ENCODE results near the gene EPB41L3.
"Not testable (repeated sequence)": the region's sequence is repeated elsewhere in the genome, so short reads cannot be mapped to it uniquely, and the experiment has no call there.

Gene EPB41L3

DNA sequence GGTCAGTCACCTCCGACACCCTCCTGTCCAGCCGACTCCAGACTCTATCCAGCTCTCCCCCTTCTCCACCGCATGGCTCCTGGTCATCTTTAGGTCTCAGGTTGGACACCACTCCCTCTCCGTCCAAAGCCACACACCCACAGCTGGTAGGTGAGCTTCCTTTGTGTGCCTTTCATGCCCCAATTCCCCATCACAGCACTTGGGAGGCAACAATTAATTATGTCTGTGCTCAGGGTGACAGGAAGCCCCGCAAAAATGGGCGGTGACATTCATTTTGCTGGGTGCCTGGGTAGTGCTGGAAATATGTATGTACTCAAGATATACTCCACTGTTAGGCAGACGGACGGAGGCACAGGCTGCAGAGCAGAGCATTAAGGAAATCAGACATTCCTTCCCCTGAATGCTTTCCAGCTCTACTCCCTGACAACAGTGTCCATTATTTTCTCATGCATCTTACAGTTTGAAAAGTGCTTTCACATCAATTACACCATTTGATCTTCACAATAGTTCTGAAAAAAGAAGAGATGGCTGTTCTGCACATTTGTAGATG, 13.1 kb downstream of the EPB41L3 start:
- DNase-seq, result no peak

DNA sequence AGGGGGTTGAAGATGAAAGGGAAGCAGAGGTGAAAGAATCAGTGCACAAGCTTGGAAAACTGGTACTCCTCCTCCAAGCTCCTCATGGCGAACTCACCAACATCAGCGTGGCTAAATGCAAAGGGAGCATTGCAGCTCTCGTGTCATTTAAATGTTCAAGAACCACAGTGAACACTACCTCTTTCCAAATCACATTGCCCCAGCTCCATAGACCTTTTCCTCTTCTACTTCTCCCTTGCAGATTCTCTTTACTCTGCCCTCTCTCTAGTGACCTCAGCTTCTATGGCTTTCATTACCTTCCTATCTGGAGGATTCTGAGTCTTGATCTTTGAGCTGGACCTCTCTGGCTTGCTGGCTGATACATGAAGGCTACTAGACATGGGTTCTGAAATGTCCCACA, 14.3 kb downstream of the EPB41L3 start:
- DNase-seq, result no peak

DNA sequence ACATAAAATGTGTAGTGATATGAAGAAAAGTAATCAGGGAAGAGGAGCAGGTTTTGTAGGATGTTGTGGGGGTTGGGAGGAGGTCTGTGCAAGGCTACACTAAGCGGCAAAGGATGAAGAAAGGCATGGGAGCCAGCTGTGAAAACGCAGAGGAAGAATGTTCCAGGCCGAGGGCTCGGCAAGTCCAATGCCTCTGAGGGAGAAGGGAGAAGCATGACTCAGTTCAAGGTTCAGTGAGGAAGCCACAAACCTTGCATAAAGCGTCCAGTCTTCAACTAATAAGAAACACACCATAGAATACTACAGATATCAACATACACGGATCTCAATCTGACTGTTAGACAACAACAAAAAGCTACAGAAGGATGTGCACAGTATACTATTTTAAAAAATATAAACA, 16.2 kb downstream of the EPB41L3 start:
- no peak for DNase-seq

DNA sequence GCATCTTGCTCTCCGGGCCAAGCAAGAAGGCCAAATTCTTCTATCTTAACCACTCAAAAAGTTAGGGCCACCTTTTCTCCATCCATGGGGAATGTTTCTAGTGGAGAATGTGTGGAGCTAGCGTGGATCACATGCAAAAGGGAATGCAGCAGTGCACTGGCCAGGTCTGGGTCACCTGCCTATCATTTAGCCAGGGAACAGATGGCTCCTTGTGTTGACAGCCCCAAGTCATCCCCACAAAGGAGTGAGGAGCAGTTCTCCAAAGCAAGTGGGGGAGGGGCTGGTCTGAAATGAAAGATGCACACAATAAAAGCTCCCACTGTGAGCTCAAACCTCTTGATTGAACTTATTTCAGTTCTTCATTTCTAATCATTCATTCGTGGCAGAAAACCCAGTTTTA, 19.1 kb downstream of the EPB41L3 start:
- no peak for DNase-seq

DNA sequence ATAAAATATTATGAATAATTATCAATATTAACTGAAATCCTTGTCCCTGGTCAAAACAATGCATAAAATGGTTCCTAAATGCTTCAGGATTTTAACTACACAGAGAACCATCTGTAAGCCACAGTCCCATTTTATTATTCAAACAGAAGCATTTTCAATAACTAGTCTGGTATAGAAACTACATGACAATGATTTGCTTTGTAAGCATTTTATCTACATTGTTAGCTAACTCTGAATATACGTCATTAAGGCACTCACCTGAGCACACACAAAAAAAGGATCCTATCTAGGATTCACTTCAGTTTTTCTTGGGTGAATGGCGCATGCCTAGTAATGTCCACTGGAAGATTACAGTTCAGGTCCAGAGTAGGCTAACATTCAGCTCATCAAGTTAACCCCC, 22.8 kb downstream of the EPB41L3 start:
- DNase-seq, result no peak

DNA sequence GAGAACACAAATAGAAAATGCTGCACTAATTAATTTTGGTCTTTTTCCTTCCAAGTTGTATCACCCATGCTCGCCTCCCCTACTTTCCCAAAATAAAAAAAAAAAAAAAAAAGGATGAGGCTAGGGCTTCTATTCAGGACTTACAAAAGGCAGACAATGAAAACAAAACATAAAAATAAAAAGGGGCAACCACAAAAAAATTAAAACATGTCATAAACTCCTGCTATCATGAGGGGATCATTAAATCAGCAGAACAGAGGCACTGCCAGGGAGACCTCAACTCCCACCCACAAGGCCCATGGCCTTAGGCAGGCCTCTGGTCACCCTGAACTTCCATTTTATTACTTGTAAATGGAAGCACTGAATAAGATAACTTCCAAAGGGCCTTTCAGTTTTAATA, 23.3 kb downstream of the EPB41L3 start:
- DNase-seq, result no peak

DNA sequence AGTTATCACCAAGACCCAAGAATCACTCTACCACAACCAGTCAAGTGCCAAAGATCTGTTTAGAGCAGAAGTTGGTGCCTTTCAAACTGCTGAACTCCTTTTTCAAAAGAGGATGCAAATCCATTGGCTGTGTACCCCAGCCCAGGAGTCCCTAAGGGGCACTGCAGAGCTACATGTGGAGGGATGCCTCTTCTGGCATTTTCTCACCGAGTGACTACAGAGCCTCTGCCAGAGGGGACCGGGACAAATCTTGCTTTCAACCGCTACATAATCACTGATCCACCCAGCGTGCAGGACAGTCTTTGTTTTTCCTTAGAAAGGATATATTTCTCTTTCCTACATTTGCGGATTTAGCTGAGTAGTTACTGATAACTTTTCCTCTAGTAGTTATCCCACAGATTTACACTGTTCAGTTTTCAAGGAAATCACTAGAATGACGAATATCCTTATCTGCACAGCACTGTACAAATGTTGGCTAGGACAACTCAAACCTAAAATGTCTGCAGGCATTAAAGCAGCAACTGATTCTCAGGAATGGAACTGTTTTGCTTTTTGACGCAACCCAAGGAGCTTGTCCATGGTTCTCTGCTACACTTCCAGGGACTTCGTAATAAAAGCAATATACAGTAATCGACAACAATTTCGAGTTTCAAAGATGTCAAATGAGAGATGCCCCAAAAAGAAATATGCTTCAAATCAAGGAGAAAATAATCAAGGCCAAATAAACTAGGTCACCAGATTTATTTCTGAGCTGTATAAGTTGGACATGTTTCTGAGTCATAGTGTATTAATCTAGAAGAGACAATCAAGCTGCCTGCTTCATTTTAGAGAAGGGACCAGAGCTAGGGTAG, 24.1 kb downstream of the EPB41L3 start:
- no peak for DNase-seq

DNA sequence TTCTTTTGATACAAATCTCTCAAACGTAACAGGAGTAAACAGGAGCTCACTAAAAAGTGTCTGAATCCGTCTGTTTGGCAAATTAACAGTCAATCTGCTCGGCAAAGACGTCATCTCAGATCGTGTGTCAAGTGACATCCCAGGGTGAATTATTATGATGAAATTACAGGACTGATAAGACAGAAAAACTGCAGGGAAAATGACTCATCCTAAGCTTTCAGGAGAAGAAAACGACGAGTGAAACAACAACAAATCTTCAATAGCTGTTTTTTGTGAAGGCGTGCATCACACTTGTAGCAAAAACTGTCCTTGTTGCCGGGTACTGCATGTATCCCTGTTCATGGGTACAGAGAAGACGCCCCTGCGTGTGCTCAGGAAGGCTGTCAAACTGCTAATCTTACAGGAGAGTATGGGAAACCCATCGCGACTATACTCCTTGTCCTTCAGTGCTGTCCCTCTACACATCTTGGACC, 24.9 kb downstream of the EPB41L3 start:
- no peak for DNase-seq

DNA sequence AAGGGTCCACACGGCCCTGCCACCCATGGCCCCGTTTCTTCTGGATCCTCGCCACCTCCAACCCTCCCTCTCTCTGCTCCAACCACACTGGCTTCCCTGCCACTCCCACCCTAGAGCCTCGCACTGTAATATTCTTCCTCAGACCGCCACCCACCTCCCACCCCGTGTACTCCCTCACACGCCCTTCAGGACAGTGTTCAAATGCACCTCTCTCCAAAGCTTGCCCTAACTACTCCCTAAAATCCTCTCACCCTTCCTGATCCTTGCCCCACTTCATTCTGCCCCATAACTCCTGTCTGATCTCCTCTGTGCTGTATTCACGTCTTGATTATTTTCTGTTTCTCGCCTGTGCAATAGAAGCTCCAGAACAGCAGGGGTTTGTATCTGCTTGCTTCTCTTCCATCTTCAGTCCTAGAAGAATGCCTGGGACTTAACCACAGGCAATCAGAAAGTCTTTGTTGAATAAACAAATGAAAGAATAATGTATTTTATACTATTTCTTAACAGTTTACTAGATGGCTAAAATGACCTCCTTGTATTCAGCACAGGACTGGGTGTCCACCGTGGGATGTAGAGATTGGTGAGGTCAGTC, 25.5 kb downstream of the EPB41L3 start:
- no peak for DNase-seq

DNA sequence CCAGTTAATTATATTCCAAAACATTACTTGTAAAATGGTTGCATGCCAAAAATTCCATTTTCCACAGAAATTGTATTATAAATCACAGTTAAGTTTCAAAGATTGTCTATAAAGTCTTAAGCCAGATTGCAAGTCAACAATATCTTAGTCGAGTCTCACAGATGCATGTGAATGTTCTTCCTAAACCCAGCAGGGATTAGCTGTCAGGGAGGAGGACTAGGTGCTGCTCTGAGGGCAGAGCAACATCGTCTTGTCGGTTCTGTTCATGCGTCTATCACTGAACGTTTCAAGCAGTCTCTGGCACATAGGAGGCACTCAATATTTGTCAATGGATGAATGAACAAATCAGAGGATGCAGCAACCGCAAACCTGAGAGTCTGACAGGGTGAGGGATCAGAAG, 27.0 kb downstream of the EPB41L3 start:
- no peak for DNase-seq

DNA sequence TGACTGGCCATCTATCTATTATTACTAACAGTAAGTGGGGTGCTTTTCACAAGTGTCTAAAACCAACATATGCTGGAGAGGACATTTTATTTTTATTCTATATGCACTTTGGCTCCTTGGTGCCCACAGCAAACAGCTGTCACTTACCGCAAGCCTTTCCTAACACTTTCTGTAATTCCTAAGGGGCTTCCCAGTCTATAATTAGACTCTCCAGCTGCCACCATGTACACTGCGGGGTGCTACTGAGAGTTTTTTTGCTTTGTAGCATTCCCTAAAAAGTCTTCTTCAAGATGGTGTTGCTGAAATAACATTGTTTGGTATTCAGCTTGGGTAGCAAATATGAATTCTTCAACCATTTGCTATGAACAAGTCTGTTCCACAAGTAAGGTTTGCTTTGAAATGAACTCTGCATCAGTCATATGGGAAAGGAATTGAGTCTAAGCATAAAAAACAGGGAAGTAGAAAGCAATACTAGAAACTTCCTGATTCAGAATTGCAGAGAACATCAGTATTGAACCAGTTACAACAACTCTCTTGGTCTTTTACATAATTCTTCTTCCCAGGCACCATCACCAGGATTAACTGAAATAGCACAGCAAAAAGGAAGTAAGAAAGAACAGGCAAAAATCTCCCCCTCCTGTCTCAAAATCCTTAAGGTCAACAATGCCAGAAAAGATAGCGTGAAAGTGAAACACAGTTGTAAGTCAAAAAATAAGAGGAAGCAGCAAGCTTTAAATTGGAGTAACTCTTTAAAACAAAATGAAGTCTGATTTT, 28.6 kb downstream of the EPB41L3 start:
- DNase-seq, result no peak

DNA sequence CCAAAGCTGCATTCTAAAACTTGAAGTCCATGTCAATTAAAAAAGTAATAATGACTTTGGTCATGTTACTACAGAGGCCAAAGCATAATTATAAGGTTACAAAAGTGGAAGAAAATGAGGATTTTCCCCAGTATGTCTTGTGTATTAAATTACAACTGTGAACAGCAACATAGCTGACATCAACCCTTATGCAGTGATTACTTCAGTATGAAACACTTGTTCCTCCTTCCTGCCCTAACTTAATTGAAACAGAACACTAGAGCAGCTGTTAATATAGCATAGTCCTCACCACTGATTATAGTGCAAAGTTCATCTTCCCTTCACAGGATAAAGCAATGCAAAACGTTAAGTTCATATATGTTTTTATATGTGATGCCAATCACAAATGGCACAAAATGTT, 29.9 kb downstream of the EPB41L3 start:
- no peak for DNase-seq

DNA sequence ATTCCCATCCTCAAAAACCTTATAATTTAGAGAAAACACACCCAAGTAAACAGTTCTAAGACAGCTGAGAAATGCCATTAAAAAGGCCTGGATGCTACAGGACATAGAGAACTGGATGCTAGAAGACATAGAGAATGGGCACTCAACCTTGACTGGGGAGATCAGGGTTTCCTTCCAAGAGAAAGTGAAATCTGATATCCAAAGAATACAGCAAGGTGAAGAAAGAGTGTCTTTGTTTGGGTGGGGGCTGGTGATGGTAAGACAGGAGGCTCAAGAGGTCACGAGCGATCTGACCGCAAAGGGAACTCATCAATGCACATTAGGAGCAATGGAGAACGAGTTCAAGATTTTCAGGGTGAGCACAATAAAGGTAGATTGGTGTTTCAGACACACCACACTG, 31.6 kb downstream of the EPB41L3 start:
- DNase-seq, result no peak

DNA sequence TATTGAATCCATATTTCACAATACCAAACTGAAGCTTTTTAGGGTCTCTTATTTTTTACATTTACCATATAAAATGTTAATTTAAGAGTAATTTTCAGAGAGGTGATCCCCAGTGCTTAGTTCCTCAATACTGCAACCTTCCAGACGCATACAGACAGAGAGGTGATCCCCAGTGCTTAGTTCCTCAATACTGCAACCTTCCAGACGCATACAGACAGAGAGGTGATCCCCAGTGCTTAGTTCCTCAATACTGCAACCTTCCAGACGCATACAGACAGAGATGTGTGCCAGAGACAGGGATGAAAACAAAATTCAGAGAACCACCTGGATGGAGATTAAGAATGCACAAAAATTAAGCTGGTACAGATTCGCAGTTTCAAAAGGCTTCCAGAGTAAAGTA, 32.3 kb downstream of the EPB41L3 start:
- not testable (repeated sequence) for DNase-seq

DNA sequence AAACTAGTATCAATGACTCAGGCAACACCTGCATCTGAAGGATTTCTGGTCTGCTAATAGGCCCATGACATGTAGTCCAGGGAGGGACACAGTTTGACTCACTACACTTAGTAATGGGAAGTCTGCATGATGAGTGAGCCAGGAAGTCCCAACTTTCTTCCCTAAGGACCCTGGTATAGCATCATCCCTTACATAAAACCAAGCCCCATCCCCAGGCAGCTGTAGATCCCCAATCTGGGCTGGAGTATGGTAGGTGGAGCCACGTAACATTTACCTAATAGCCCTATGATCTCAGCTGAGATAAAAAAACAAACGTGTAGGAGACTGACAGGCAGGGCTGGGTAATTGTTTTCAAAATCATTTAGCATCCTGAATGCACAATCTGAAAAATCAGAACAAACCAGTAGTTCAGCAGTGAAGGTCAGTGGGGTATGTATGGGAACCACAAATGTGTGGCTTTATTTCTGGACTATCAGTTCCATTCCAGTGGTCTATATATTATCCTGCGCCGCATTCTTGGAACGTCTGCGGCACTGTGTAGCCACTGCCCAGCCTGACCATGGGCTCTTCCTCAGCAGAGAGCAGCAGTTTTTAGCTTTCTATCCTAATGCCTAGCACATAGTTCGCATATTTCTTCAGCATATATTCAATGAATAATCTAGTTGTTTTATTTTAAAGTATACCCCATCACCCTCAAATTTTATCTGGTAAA, 33.5 kb downstream of the EPB41L3 start:
- no peak for DNase-seq

DNA sequence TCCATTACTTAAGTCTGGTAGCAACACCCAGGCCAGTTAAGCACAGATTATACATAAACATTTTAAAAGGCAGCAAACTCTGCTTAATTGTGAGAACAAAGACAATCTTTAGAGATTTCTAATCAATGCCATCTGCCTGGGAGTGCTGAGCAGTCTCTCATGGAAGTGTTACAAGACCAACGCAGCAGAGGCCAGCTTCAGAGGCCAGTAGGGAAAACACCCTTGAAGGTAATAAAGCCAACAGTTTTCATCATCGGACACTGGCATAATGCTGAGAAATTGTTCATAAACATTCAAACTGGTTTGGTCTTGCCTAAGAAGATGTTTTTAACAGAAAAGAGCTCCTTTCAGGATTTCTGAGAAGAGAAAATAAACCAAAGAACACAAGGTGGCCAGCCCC, 35.0 kb downstream of the EPB41L3 start:
- DNase-seq, result no peak

DNA sequence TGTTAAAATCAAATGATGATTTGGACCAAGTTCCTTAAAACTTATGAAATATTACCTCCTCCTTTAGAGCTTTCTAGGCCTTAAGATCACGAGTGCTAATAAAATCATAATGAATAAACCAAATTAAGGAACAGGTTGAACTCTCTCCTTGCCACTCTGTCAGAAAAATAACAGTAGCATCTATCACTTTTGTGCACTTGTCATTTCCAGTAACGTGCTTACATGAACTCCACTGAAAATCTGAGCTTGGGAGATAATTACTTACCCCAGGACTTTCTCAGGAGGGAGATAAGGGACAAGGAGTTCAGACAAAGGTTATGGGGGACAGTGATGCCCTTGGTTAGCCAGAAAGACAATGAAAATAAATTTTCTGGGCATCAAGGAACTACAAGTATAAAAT, 36.0 kb downstream of the EPB41L3 start:
- no peak for DNase-seq

DNA sequence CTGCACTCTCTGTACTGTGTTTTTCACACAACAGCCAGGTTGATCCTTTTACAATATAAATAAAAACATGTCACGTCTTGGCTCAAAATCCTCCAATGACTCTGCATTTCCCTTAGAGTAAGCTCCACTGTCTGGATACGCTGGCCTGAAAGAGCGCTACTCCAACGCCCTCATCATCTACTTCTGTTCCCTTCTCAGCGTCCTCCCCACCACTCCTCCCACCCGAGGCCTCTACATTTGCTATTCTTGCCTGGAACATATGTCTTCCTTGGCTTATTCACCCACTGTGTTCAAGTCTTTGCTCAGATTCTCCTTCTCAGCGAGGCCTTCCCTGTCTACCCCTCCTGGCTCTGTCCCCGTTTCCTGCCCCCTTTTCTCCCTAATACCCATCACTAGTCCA, 37.6 kb downstream of the EPB41L3 start:
- DNase-seq, result no peak

DNA sequence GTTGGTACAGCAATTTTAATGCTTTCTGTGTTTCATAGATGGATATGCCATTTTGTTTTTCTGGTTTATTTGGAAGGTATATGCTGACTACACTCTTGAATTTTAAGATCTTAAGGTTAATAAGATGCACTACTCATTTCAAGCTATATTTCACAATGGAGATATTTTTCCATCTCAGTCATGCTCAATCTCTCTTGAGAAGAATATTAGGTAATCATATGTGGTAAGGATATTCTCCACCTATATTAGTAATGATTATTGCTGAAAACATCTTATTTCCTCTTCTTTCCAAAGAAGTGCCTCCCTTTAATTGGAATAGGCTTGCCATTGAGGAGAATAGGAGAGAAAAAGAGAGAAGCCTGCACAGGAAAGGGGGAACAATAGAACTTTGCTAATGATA, 40.1 kb downstream of the EPB41L3 start:
- DNase-seq, result no peak

DNA sequence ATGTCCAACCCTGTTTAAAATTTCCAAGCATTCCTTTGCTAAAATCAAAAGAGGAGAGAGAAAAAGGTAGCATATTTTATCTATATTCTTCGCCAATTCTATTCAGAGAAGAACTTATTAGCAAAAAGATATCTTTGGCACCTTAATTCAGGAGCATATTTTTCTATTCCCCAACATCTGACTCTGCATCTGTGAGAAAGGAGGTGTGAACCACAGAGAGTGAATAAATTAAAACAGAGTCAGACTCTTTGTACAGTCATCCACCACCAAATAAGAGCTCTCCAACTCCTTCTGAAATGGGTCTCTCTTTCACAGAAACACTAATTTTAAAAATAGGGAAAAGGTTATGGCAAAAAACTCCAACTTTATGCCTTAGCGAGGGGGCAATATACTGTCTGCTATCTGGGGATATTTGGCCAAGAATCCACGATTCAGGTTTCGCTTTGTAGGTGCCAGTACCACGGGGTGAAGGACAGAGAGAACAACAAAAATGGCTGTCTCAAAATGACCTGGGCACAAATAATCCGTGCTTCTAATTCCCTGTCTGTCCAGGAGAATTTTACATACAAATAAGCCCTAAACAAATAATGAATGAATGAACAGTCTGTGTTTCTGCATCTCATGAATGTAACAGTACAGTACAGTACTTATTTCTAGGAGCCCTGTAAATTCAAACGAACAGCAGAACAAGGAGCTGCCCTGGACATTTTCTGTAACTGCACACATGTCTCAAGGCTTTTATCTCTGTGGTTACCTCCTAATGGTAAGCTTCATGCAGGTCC, 43.4 kb downstream of the EPB41L3 start:
- no peak for DNase-seq

DNA sequence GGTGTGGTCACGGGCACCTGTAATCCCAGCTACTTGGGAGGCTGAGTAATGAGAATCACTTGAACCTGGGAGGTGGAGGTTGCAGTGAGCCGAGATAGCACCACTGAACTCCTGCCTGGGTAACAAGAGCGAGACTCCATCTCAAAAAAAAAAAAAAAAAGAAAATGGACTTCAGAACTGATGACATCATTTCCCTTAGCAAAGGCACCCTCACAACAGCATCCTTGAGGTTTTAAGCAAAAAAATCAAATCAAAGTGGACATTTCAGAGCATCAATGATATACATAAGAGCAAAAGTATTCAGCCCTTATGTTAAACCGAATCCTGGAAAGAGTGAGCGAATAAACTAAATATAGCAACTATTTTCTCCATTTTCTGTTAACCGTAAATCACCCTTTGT, 45.3 kb downstream of the EPB41L3 start:
- no peak for DNase-seq

DNA sequence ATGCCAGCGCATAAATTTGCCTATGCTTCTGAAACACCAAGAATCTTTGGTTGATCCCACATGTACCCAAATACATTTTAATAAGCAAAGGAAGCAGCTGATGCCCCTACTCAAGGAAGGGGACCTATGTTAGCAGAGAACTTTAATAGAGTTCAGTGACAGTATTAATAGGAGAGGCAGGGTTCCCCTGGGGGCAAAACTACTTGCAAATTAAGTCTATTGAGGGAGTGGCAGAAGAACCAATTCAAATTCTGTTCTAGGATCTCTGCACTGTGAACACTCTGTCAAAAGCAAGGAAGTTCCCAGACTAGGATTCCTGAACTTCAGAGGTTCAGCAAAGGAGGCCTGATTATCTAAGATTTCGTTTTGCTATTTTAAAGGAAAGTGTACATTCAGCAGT, 47.5 kb downstream of the EPB41L3 start:
- DNase-seq, result no peak
